Kidney glomerular epithelial cell (primary cell): ENCODE measurements around the gene KIF6.

Experiments
- DNase-seq: peaks from one replicate; lab custom pipeline; 2025; lab: John Stamatoyannopoulos, UW

KIF6 gene

GRCh38 chr6:39664173-39664572 lies 61.0 kb downstream of the KIF6 start:
- no peak for DNase-seq

- no peak for DNase-seq
Measured at GRCh38 chr6:39657355-39658135, 67.7 kb downstream of the KIF6 start.

- no peak for DNase-seq
Measured at GRCh38 chr6:39654121-39654520, 71.1 kb downstream of the KIF6 start.

- no peak for DNase-seq
Measured at GRCh38 chr6:39653612-39654011, 71.6 kb downstream of the KIF6 start.

GRCh38 chr6:39649996-39650395 lies 75.2 kb downstream of the KIF6 start:
- DNase-seq = no peak

GRCh38 chr6:39646751-39647420 lies 78.3 kb downstream of the KIF6 start:
- no peak for DNase-seq

GRCh38 chr6:39642270-39642669 lies 82.9 kb downstream of the KIF6 start:
- no peak for DNase-seq

- no peak for DNase-seq
Measured at GRCh38 chr6:39638126-39638822, 86.9 kb downstream of the KIF6 start.

GRCh38 chr6:39634646-39635341 lies 90.4 kb downstream of the KIF6 start:
- no peak for DNase-seq

GRCh38 chr6:39625209-39625608 lies 100.0 kb downstream of the KIF6 start:
- DNase-seq = no peak

GRCh38 chr6:39623750-39624149 lies 101.5 kb downstream of the KIF6 start:
- no peak for DNase-seq

- DNase-seq = no peak
Measured at GRCh38 chr6:39617520-39617919, 107.7 kb downstream of the KIF6 start.

GRCh38 chr6:39617026-39617425 lies 108.2 kb downstream of the KIF6 start:
- peak; percentile 30 for DNase-seq

GRCh38 chr6:39615622-39616021 lies 109.6 kb downstream of the KIF6 start:
- no peak for DNase-seq

GRCh38 chr6:39614393-39614950 lies 110.7 kb downstream of the KIF6 start:
- no peak for DNase-seq

- no peak for DNase-seq
Measured at GRCh38 chr6:39610221-39610620, 115.0 kb downstream of the KIF6 start.

GRCh38 chr6:39608652-39609345 lies 116.4 kb downstream of the KIF6 start:
- DNase-seq = peak; percentile 25

- DNase-seq = no peak
Measured at GRCh38 chr6:39602601-39603519, 122.3 kb downstream of the KIF6 start.

GRCh38 chr6:39599973-39600372 lies 125.2 kb downstream of the KIF6 start:
- DNase-seq = no peak

- DNase-seq = no peak
Measured at GRCh38 chr6:39599341-39599740, 125.9 kb downstream of the KIF6 start.
